Activated CD4-positive, alpha-beta T cell treated with anti-CD3 and anti-CD28 coated beads, Interleukin-2, amount 10 ng/mL, durations not matched to agents 7 days and 5 days (primary cell): ENCODE results near the gene SYNE1. TPM values are rescaled to one million over a fixed set of nuclear protein-coding genes. Genes with fewer than 3 reads are reported as not detected.
"Not testable (repeated sequence)": the region's sequence is repeated elsewhere in the genome, so short reads cannot be mapped to it uniquely, and the experiment has no call there.

Experiments
- CTCF ChIA-PET: fragments of 350-600 bp; sonication (Branson Sonifier 250); formaldehyde crosslinking; loops from one replicate; lab custom pipeline; 2021; ENCODE audit warnings: antibody characterized with exemption; lab: Charles Lee
- POLR2A ChIA-PET: fragments of 350-600 bp; sonication (Branson Sonifier 250); formaldehyde crosslinking; loops from one replicate; lab custom pipeline; 2021; ENCODE audit warnings: antibody characterized with exemption; lab: Charles Lee
- DNase-seq: peaks from one replicate; pipeline ENCODE4 v3.0.0-alpha.2; 2020
- H3K27ac Mint-ChIP-seq: one replicate; pipeline ENCODE4 v1.8.0; 2021; ENCODE audit warnings: mild to moderate bottlenecking, moderate library complexity, mixed read lengths
- H3K27me3 Mint-ChIP-seq: one replicate; pipeline ENCODE4 v1.8.0; 2021; ENCODE audit warnings: mixed read lengths
- H3K36me3 Mint-ChIP-seq: one replicate; pipeline ENCODE4 v1.8.0; 2021; ENCODE audit warnings: low read depth, mixed read lengths
- H3K4me1 Mint-ChIP-seq: one replicate; pipeline ENCODE4 v1.8.0; 2021; ENCODE audit warnings: mixed read lengths
- H3K4me3 Mint-ChIP-seq: one replicate; pipeline ENCODE4 v1.8.0; 2021; ENCODE audit warnings: mild to moderate bottlenecking, moderate library complexity, mixed read lengths
- H3K9me3 Mint-ChIP-seq: one replicate; pipeline ENCODE4 v1.8.0; 2021; ENCODE audit warnings: mixed read lengths
- total RNA-seq, 2 experiments: library from RNA; stranded (reverse); gene quantifications; one replicate each; pipeline ENCODE4 v1.2.3, GENCODE V29; 2021

The SYNE1 gene
- total RNA-seq, 2 experiments from 2014 or later, result 98.4 to 99.3 TPM

GRCh38 chr6:152142105-152142504 lies 495.1 kb downstream of the SYNE1 start:
- Mint-ChIP-seq H3K4me1 (no peaks in the 10 kb centered on the region), H3K36me3 (peaks cover 48% of the 10 kb centered on the region), H3K27me3 (no peaks in the 10 kb centered on the region), H3K27ac (no peak overlapping the region), H3K9me3 (no peaks in the 10 kb centered on the region), H3K4me3 (no peak overlapping the region)
- ChIA-PET POLR2A (no interaction called here), CTCF (interaction anchor here (1.4 kb wide), 1 partner anchor 18 kb away, joined by 4 read pairs; no protein-coding TSS in a partner anchor)
- DNase-seq, result no peak

- H3K27ac Mint-ChIP-seq, H3K4me1 Mint-ChIP-seq, DNase-seq, H3K9me3 Mint-ChIP-seq, H3K4me3 Mint-ChIP-seq, H3K27me3 Mint-ChIP-seq, POLR2A ChIA-PET: not testable (repeated sequence)
- peaks cover 64% of the 10 kb centered on the region for H3K36me3 Mint-ChIP-seq
- CTCF ChIA-PET, result interaction anchor here (1.2 kb wide), 1 partner anchor 27 kb away, joined by 3 read pairs; no protein-coding TSS in a partner anchor
Observed at GRCh38 chr6:152138344-152138743, 498.8 kb downstream of the SYNE1 start.

GRCh38 chr6:152136449-152136825 lies 500.7 kb downstream of the SYNE1 start:
- POLR2A ChIA-PET, result no interaction called here
- DNase-seq, result no peak
- Mint-ChIP-seq H3K36me3 (peaks cover 80% of the 10 kb centered on the region), H3K4me1 (no peaks in the 10 kb centered on the region), H3K27me3 (no peaks in the 10 kb centered on the region), H3K27ac (no peak overlapping the region), H3K4me3 (no peak overlapping the region), H3K9me3 (no peaks in the 10 kb centered on the region)
- CTCF ChIA-PET, result no interaction called here

GRCh38 chr6:152135755-152136448 lies 501.3 kb downstream of the SYNE1 start:
- Mint-ChIP-seq H3K27me3 (no peaks in the 10 kb centered on the region), H3K4me3 (no peak overlapping the region), H3K4me1 (no peaks in the 10 kb centered on the region), H3K27ac (no peak overlapping the region), H3K36me3 (peaks cover 78% of the 10 kb centered on the region), H3K9me3 (no peaks in the 10 kb centered on the region)
- no peak for DNase-seq
- ChIA-PET POLR2A (no interaction called here), CTCF (no interaction called here)

GRCh38 chr6:152130441-152130840 lies 506.7 kb downstream of the SYNE1 start:
- Mint-ChIP-seq H3K36me3 (peaks cover 67% of the 10 kb centered on the region), H3K4me3 (no peak overlapping the region), H3K4me1 (peaks cover 2% of the 10 kb centered on the region), H3K9me3 (no peaks in the 10 kb centered on the region), H3K27ac (no peak overlapping the region), H3K27me3 (no peaks in the 10 kb centered on the region)
- ChIA-PET CTCF (interaction anchor here (1.1 kb wide), 1 partner anchor 31 kb away, joined by 3 read pairs; no protein-coding TSS in a partner anchor), POLR2A (no interaction called here)
- DNase-seq, result no peak

- Mint-ChIP-seq H3K27me3 (no peaks in the 10 kb centered on the region), H3K27ac (no peak overlapping the region), H3K4me1 (peaks cover 2% of the 10 kb centered on the region), H3K4me3 (no peak overlapping the region), H3K36me3 (peaks cover 63% of the 10 kb centered on the region), H3K9me3 (no peaks in the 10 kb centered on the region)
- ChIA-PET POLR2A (no interaction called here), CTCF (interaction anchor here (1.1 kb wide), 1 partner anchor 30 kb away, joined by 3 read pairs; no protein-coding TSS in a partner anchor)
- no peak for DNase-seq
Observed at GRCh38 chr6:152129691-152130151, 507.4 kb downstream of the SYNE1 start.

- CTCF ChIA-PET, result no interaction called here
- POLR2A ChIA-PET, result no interaction called here
- no peak for DNase-seq
- H3K36me3 Mint-ChIP-seq, result peaks cover 52% of the 10 kb centered on the region
- H3K27ac Mint-ChIP-seq, result no peak overlapping the region
- no peaks in the 10 kb centered on the region for H3K27me3 Mint-ChIP-seq
- peaks cover 2% of the 10 kb centered on the region for H3K4me1 Mint-ChIP-seq
- H3K4me3 Mint-ChIP-seq, result no peak overlapping the region
- H3K9me3 Mint-ChIP-seq, result no peaks in the 10 kb centered on the region
Observed at GRCh38 chr6:152127432-152128165, 509.6 kb downstream of the SYNE1 start.

- Mint-ChIP-seq H3K4me3 (no peak overlapping the region), H3K36me3 (peaks cover 56% of the 10 kb centered on the region), H3K27ac (no peak overlapping the region), H3K4me1 (no peaks in the 10 kb centered on the region), H3K9me3 (no peaks in the 10 kb centered on the region), H3K27me3 (no peaks in the 10 kb centered on the region)
- ChIA-PET CTCF (interaction anchor here (0.5 to 1.7 kb wide), 5 partner anchors 9 to 363 kb away, joined by 3 to 4 read pairs (median 3); no protein-coding TSS in a partner anchor), POLR2A (interaction anchor here (0.8 kb wide), 1 partner anchor 178 kb away, joined by 4 read pairs; no protein-coding TSS in a partner anchor)
- no peak for DNase-seq
Observed at GRCh38 chr6:152124429-152125074, 512.6 kb downstream of the SYNE1 start.

GRCh38 chr6:152123076-152123475 lies 514.1 kb downstream of the SYNE1 start:
- peaks cover 3% of the 10 kb centered on the region for H3K4me1 Mint-ChIP-seq
- CTCF ChIA-PET, result no interaction called here
- peaks cover 53% of the 10 kb centered on the region for H3K36me3 Mint-ChIP-seq
- no peak overlapping the region for H3K27ac Mint-ChIP-seq
- DNase-seq, result no peak
- H3K4me3 Mint-ChIP-seq, result no peak overlapping the region
- POLR2A ChIA-PET, result no interaction called here
- H3K9me3 Mint-ChIP-seq, result no peaks in the 10 kb centered on the region
- H3K27me3 Mint-ChIP-seq, result no peaks in the 10 kb centered on the region

GRCh38 chr6:152122434-152122833 lies 514.7 kb downstream of the SYNE1 start:
- ChIA-PET POLR2A (no interaction called here), CTCF (no interaction called here)
- Mint-ChIP-seq H3K4me1 (peaks cover 9% of the 10 kb centered on the region), H3K9me3 (no peaks in the 10 kb centered on the region), H3K27me3 (no peaks in the 10 kb centered on the region), H3K27ac (no peak overlapping the region), H3K4me3 (no peak overlapping the region), H3K36me3 (peaks cover 51% of the 10 kb centered on the region)
- no peak for DNase-seq

GRCh38 chr6:152121910-152122309 lies 515.3 kb downstream of the SYNE1 start:
- ChIA-PET CTCF (no interaction called here), POLR2A (no interaction called here)
- Mint-ChIP-seq H3K27me3 (no peaks in the 10 kb centered on the region), H3K4me1 (peaks cover 13% of the 10 kb centered on the region), H3K9me3 (no peaks in the 10 kb centered on the region), H3K27ac (no peak overlapping the region), H3K4me3 (no peak overlapping the region), H3K36me3 (peaks cover 51% of the 10 kb centered on the region)
- no peak for DNase-seq

GRCh38 chr6:152119831-152120230 lies 517.3 kb downstream of the SYNE1 start:
- no peak for DNase-seq
- Mint-ChIP-seq H3K27me3 (no peaks in the 10 kb centered on the region), H3K4me1 (peaks cover 13% of the 10 kb centered on the region), H3K9me3 (no peaks in the 10 kb centered on the region), H3K36me3 (peaks cover 48% of the 10 kb centered on the region), H3K27ac (no peak overlapping the region), H3K4me3 (no peak overlapping the region)
- ChIA-PET POLR2A (no interaction called here), CTCF (no interaction called here)

GRCh38 chr6:152118678-152119077 lies 518.5 kb downstream of the SYNE1 start:
- CTCF ChIA-PET, result no interaction called here
- POLR2A ChIA-PET, result no interaction called here

More at GRCh38 chr6:152118678-152119077, 518.5 kb downstream of the SYNE1 start:
- no peak for DNase-seq
- H3K4me3 Mint-ChIP-seq, result no peak overlapping the region
- peaks cover 44% of the 10 kb centered on the region for H3K36me3 Mint-ChIP-seq
- no peak overlapping the region for H3K27ac Mint-ChIP-seq
- H3K9me3 Mint-ChIP-seq, result no peaks in the 10 kb centered on the region
- no peaks in the 10 kb centered on the region for H3K27me3 Mint-ChIP-seq
- H3K4me1 Mint-ChIP-seq, result peaks cover 13% of the 10 kb centered on the region
